T-helper 22 cell (primary cell): Measurements from ENCODE around the gene ZMYND11.

Experiments used
- DNase-seq: peaks from one replicate; pipeline ENCODE4 v3.0.0-alpha.2; 2020; ENCODE audit warnings: low read depth

The ZMYND11 gene

DNA sequence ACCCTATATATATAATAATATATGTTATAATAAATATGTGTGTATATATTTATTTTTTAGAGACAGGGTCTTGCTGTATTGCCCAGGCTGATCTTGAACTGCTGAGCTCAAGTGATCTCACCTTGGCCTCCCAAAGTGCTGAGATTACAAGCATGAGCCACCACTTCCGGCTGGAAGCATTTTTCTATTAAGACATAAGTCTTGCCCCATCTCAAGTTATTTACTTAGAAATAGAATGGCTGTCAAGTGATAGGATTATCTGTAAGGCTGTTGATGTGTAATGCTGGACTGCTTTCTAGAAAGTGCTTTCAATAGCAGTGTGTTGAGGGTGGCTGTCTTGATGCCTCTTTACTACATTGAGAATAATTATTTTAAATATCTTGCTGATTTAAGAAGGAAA lies 65.2 kb downstream of the ZMYND11 start:
- DNase-seq: no peak

DNA sequence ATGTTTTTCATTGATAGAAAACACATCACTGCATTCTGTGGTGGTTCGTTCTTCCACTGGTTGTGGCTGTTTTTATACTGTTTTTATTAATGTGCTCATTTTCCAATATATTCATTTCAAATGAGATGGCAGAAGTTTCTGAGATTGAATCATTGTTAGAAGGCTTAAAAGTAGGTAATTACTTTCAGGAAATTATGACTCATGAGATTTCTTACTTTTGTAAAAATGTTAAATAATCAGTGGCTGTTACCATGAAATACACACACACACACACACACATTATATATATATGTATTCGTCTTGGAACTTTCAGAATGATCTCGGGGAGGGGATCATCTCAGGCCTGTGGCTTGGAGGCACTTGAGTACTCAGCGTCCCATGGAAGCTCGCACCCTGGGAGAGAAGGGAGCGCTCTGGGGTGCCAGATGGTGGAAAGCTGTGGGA lies 66.1 kb downstream of the ZMYND11 start:
- no peak for DNase-seq

DNA sequence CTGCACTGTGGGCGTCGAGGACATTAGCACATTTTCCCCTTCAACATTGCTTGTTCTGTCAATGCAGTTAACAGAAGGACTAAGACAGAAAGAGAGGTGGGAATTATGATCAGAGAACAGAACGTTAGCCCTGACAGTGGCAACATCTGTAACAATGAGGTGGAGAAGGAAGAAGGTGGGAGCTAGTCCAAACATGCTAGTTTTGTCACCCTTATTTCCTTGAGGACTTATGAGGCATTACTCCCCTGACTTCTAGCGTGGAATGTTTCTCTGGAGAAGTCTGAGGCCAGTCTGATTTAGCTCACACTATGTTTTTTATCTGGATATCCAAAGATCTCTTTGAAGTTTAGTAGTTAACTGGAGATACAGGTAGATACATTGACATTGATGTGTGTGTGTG lies 73.4 kb downstream of the ZMYND11 start:
- no peak for DNase-seq

DNA sequence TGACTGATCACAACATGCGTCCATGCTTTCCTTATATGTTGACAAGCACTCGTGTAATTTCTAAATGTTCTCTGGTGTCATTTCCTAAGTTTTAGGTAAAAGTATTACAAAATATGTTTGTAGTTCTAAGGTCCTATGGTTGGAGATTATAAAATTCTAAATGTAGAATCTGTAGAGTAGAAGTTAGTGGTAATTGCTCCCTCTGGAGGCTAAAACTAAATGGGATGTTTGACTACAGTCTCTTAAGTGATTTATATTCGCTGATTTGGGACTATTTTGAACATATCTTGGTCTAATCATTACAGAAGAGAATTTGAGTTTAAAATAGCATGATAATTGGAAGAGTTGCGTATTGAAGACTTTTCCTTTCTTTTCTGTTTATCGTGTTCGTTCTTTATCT lies 74.1 kb downstream of the ZMYND11 start:
- DNase-seq: no peak

DNA sequence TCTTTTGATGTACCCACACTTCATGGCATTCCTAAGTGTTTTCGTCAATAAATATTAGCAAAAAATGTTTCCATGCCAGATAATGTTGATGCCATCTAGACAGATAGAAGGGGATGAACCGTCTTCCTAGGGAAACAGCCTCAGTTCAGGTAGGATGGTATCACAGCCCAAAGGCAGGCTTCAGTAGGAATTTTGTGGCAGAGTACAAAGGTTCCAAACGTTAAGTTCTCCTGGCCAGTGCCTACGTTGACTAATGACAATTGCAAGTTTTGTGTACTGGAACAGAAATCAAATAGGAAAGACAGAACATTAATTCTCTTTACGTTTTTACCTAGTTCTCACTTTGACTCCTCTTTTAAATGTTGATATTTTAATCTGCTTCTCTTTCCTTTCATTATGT lies 75.0 kb downstream of the ZMYND11 start:
- no peak for DNase-seq

DNA sequence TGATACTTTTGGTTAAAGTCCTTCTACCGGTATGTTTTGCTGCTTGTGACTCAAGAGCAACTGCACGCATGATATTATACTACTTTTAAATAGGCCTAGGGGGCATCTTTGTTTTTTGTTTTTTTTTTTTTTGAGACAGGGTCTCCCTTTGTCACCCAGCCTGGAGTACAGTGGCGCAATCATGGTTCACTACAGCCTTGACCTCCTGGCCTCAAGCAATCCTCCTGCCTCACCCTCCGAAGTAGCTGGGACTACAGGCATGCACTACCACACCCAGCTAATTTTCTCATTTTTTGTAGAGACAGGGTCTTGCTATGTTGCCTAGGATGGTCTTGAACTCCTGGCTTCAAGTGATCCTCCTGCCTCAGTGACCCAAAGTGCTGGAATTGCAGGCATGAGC lies 80.2 kb downstream of the ZMYND11 start:
- no peak for DNase-seq

DNA sequence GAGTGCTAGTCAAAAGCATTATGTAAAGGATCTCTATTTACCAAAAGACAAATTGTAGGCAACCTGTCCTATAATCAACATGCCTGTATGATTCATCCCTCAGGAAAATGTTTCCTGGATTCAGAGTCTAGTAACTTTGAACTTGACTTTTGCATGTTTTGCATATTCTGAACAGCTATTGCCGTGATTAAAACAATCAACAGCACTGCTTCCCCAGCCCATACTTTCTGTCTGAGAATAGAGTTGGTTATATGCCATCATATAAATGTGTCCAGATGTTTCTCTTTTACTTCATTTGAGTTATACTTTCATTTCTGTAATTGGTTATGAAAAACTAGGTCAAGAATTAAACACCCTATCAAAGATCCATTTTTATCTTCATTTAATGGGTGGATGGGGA lies 83.5 kb downstream of the ZMYND11 start:
- DNase-seq: no peak

DNA sequence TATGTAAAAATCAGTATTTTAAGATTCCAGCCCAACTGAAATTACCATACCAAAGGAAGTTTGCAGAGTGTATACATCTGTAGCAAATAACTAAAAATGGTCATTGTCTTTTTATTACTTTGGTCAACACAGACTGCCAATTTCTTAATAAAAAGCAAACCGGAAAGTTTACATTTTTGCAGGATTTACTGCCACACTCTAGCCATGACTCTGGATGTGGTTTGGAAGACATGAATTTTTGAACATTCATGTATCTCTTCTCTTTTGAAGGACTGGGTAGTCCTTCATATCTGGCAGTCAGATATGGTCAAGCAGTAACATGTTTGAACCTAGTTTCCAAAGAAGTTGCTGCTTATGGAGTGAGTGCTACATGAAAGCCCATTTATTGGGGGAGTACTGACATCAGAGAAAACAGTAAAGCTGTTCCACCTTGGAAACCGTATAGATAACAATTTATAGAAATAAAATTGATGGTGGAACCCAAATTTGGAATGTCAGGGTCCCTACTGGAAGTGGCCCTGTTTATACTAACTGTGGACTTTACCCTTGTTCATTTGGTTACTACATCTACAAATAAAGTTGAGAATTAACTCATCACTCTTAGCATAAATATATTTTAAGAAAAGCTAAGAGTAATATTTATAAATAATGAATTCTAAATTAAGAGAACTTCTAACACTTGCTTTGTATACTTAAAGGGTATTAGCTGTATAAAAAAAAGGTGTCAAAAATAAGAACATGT lies 84.6 kb downstream of the ZMYND11 start:
- DNase-seq: no peak

DNA sequence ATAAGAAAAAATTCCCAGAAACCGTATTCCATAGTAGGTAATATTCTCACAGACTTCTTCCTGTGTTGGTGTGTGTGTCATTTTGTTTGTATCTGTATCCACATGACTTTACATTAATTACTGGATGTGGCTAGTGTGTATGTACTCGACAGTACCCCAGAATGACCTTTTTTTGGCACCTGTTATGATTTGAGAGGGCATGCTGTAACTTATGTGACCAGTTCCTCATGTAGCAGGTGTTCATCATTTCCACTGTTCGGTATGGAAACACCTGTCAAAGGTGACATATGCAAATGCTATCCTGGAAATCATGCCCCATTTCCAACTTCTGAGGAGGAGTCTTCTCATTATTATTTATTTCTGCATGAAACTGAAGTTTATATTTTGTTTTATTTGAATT lies 89.3 kb downstream of the ZMYND11 start:
- DNase-seq: no peak

DNA sequence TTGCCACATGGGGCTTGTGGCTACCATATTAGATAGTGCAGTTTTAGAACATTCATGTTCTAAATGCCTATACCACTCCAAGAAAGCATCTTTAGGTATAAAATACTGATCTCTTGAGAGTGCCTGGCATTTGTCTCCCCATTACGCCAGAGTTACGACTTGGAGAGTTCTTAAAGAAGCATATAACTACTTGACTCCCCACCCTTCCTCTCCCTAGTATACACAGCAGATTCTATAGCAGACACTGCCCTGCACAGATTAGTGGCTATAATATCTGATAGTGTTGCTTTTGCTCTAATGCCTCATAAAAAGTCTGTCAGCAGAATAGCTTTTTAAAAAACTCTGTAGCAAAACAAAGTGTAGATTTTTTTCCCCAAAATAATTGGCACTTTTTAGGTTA lies 90.8 kb downstream of the ZMYND11 start:
- DNase-seq: no peak

DNA sequence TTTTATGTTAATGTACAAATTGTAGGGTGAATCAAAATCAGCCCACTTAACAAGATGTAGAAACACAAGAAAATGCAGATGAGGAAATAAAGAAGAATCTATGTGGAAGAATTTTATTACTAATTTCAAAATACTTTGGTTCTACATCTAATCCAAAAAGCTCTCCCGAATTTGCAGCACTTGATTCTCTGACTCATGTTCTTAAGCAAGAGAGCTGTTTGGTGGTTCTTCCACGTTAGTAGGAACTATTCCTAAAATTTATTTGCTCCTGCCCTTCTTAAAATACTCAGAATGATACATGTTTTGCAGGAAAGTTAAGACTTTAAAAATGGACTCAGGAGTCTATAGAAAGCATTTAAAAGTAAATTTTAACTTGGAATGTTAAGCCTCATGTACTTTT lies 91.8 kb downstream of the ZMYND11 start:
- no peak for DNase-seq

DNA sequence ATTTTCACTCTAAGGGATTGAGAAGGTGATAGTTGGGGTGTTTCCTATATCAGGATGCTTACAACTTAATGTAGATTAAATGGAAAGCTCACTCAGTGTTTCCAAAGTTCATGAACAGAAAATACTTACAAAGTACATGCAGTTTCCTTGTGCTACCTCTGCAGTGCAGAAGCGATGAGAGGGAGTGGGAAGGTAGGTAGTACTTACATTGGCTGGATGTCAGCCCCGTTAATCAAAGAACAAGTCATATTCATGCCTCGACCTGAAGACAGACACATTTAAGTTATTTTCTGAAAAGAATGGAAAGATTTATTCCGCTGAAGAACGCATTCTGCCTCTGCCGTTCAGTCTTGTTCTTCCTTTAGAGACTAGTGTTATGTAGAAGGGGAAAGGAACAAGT lies 93.1 kb downstream of the ZMYND11 start:
- DNase-seq: no peak

DNA sequence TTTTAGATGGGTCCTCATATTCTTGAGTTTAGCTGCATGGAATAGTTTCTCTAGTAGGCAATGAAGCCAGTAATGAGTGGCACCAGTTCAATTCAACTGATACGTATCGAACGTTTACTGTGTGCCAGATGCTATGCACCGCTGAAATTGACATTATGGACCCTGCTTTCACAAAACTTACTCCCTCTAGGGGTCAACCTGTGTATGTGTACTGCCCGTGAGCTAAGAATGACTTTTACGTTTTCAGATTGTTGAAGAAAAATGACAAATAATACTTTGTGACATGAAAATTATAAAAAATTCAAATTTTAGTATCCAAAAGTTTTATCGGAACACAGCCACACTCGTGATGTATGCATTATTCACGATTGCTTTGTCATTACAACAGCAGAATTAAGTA lies 95.5 kb downstream of the ZMYND11 start:
- no peak for DNase-seq

DNA sequence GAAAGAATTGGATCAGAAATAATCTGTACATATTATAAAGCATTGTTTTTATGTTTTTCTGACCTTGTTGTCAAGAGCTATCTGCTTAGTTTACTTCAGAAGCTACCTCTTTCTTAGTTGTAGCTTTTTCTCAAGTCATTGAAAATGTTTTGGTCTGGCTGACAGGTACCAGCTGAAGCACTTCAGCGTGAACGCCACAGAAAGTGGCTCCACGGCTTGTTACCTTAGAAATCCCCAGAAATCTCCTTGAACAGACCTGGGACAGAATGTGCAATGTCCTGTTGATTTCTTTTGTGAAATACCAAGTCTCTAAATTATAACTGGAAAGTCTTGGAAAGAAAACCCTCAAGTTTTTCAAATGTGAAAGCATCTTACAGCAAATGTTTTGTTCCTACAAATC lies 96.8 kb downstream of the ZMYND11 start:
- DNase-seq: no peak

DNA sequence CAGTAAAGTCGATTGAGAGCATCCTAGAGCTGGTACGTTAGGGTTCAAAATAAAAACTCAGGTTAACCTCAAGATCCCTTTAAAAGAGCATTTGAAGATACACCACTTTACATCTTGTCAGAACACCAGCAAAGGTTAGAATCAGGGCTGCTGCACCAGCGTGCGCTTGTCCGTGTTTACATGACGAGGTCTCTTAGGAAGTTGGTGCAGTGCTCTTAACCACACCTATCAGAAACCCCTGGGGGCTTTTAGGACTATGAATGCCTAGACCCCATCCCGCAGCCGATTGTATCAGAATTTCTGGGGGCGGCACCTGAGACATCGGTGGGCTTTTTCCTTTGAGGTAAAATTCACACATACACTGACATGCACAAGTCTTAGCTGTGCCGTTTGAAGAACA lies 97.6 kb downstream of the ZMYND11 start:
- no peak for DNase-seq

DNA sequence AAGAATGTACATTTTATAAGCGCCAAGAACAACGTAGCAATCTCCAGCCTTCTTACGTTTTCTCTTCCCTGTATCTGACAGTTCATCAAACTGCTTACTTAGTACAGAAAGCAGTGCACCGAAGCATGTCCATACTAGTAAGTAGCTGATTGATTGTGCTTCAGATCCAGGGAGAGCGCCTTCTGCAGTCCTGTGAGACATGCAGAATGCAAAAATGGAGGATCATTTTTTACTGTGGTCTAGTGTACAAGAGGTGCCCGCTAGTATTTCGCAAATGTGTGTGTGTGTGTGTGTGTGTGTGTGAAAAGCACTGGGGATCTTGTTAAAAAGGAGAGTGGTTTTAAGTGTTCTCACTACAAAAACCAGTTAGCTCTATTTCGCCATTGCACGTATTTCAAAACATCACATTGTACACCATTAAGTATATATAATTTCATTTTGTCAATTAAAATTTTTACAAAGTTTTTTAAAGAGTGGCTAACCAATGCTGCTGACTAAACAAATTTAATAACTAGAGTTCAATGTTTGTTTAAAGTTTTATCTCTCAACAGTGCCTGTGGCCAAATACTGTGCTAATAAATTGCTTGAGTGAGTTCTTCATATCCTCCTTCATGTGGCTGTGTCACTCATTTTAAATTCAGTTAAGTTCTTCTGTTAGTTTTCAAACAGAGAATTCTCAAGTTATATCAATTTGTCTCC lies 99.6 kb downstream of the ZMYND11 start:
- no peak for DNase-seq

DNA sequence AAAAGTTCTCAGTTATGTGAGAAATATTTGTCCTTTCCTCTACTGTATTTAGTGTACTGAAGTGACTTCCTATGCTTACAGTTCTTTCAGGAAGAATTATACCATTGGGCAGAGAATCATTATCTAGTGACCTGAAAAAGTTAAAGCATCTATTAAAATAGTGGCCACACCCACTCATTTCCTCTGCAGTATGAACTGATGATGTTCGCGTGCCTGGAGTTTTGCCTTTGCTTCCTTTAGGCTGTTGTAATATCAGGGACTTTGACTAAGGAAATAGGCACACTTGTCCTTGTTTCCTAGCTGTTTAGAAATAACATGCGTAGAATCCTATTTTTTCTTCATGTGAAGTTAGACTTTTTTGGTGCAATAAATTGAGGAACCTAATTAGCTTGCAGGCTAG lies 100.7 kb downstream of the ZMYND11 start:
- DNase-seq: no peak

DNA sequence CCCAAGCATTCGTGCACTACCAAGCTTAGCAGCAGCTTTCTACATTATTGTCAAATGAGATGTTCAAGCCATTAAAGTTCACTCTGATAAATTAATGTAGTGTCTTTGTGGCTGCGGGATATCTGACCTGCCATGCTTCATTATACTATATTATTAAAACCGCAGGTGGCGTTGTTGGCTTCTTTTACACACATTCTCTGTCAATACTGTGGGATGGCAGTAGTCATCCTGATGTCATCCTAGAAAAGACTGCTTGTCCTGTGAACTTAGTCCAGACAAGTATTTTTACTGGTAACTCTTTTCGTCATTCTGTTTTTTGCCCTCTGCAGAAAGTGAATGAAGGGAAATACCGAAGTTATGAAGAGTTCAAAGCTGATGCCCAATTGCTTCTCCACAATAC lies 103.9 kb downstream of the ZMYND11 start:
- no peak for DNase-seq

DNA sequence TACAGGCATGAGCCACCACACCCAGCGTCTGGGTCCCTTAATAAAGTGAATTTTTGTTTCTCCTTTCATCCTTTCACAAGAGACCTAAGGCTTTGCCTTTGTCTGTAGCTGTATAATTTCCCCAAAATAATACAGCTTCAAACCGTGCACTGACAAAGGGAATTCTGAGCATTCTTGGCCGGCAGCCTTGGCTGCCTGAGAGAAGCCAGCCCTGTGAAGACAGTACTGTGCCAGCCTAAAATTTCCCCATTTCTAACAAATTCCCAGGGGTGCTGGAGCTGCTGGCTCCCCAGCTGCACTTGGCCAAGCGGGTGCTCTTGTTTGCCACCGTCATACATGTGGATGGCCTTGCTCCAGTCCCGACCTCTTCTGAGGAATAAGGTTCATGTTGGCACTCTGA lies 106.2 kb downstream of the ZMYND11 start:
- no peak for DNase-seq

DNA sequence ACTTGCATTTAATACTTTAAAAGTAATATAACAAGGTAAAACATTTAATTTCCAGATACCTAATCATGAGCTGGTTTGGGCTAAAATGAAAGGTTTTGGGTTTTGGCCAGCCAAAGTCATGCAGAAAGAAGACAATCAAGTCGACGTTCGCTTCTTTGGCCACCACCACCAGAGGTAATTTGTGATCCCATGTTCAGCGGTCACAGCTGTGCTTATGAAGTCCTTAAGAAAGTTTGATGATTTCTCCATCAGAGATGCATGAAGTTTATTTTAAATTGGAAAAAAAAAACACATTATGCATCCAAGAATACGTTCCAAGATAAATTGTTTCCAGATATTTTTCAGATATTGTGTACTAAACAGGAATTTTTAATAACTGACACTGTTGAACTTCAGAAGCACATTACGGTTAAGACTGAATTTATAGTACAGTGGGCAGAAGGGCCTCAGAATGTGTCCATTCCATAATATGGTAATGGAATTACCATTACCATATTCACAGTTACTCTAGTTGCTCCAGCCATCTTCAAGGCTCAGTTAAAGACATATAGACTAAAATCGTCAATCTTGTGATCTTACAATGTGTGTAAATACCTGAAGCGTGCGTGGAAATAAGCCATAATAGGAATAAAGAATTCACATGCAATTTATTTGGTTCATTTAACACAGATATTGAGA lies 106.8 kb downstream of the ZMYND11 start:
- no peak for DNase-seq

DNA sequence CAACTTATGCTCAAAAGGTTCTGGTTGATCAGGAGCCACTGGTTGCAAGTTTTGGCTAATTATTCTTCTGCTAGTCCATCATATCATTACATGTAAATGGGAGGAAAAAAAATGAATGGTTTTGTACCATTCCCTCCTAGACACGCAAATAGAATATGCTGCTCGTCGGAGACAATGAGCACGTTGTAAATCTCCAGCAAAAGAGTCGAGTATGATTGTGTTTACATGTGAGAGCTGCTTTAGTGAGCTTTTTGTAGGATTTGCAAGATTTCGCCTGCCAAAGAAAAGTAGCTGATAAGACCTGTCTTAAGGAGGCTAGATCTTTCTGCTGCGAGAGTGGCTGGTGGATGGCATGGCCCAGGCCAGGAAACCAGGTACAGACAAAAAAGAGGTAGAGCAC lies 109.0 kb downstream of the ZMYND11 start:
- no peak for DNase-seq

DNA sequence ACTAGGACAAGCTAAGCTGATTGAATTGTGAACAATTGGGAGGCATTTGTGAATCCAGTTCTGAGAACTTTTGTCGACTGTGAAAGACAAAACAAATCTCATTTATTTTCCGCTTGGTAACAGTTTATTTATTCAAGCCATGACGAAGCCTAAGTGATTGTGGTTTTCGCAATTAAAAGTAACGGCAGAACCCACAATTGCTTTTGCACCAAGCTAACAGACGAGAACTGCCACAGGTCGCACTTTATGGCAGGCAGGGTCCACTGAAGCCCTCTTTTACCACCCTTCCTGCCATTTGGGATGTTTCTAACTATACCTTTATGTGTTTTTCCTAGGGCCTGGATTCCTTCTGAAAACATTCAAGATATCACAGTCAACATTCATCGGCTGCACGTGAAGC lies 111.2 kb downstream of the ZMYND11 start:
- DNase-seq: no peak

DNA sequence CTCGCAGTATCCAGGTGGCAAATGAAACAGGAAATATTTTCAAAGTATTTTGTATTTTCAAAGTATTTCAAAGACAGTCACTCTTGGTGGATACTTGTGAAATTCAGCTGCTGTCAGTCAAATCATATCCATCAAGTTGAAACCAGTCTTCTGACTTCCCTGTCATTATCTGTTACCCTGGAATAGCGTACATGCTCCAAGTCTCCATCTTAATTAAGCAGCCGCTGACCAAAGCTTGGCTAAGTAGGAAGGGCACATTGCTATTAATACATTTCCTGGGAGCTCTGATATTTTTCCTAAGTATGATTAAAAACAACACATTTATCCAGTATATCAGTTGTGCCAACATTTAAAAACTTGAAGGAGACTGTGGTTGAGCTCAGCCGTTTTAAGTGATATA lies 112.2 kb downstream of the ZMYND11 start:
- DNase-seq: no peak
